Effector memory CD4-positive, alpha-beta T cell (primary cell): Measurements from ENCODE around the gene FANCD2.
"Not testable (repeated sequence)": the region's sequence is repeated elsewhere in the genome, so short reads cannot be mapped to it uniquely, and the experiment has no call there.

Source experiments
- DNase-seq, 3 donors: peaks; one replicate each; pipeline ENCODE4 v3.0.0-alpha.2; 2020
- H3K27ac ChIP-seq: 2 replicates; pipeline ENCODE4 v1.7.0; 2013; ENCODE audit warnings: mild to moderate bottlenecking, low read length, moderate library complexity; ENCODE audit not compliant: insufficient read depth, poor library complexity, severe bottlenecking
- H3K27me3 ChIP-seq: replicated peaks from 2 replicates; pipeline ENCODE4 v1.7.0; 2013; ENCODE audit warnings: mild to moderate bottlenecking, low read length; ENCODE audit not compliant: insufficient read depth, control insufficient read depth, poor library complexity, severe bottlenecking
- H3K36me3 ChIP-seq: 2 replicates; pipeline ENCODE4 v1.7.0; 2013; ENCODE audit warnings: mild to moderate bottlenecking, low read length, moderate library complexity; ENCODE audit not compliant: control insufficient read depth, insufficient read depth
- H3K4me1 ChIP-seq: 2 replicates; pipeline ENCODE4 v1.7.0; 2013; ENCODE audit warnings: low read length, mild to moderate bottlenecking; ENCODE audit not compliant: control insufficient read depth, insufficient read depth, poor library complexity, severe bottlenecking
- H3K4me3 ChIP-seq: 2 replicates; pipeline ENCODE4 v1.7.0; 2013; ENCODE audit warnings: low read length, low read depth, mild to moderate bottlenecking; ENCODE audit not compliant: insufficient read depth, poor library complexity, severe bottlenecking
- H3K9me3 ChIP-seq: 2 replicates; pipeline ENCODE4 v1.7.0; 2013; ENCODE audit warnings: mild to moderate bottlenecking, low read length, moderate library complexity; ENCODE audit not compliant: control insufficient read depth

FANCD2 gene

DNA sequence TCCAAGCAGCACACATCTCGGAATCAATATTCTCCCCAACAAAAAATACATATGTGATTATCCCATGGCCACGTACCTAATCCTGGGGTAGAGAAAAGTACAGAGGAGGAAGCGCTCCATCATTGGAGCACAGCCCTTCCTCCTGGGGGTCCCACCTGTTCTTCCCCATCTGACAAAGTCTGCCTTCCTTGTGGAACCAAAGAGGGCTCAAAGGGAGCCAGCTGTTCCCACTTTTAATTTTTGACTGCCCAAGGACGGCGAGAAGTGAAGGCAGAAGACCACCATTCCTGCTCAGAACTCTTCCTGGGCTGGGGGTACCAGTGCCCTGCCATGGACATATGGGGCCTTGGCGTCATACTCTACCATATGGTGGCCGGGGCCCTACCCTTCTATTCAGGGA, 14.1 kb upstream of the FANCD2 start:
- Histone ChIP-seq H3K4me3 (no peak overlapping the region), H3K9me3 (no peaks in the 10 kb centered on the region), H3K4me1 (peaks cover 16% of the 10 kb centered on the region), H3K36me3 (no peaks in the 10 kb centered on the region), H3K27me3 (no peaks in the 10 kb centered on the region), H3K27ac (no peak overlapping the region)
- DNase-seq: no peak

DNA sequence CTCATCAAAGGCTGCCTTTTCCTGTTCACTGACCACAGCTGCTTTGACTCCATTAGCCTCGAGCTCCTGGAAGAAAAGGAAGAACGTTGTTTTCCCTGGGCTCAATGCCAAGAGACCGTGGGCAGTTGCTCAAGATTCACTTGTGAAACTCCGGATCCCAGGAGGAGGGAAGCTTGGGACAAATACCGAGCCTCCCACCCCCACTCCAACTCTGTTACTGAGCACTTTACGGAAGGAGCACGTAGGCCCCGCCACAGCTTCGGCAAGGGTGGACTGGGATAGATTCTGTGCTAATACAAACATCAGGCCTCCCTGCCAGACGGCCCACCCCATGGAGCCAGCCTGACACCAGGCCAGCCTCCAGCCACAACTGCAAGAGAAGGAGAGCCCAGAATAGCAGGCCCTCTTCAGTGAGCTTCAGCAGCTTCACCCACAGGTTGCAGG, 10.8 kb upstream of the FANCD2 start:
- H3K4me3 ChIP-seq: no peak overlapping the region
- H3K9me3 ChIP-seq: no peaks in the 10 kb centered on the region
- H3K4me1 ChIP-seq: peaks cover 9% of the 10 kb centered on the region
- no peak overlapping the region for H3K27ac ChIP-seq
- no peaks in the 10 kb centered on the region for H3K27me3 ChIP-seq
- DNase-seq: no peak
- peaks cover 9% of the 10 kb centered on the region for H3K36me3 ChIP-seq

DNA sequence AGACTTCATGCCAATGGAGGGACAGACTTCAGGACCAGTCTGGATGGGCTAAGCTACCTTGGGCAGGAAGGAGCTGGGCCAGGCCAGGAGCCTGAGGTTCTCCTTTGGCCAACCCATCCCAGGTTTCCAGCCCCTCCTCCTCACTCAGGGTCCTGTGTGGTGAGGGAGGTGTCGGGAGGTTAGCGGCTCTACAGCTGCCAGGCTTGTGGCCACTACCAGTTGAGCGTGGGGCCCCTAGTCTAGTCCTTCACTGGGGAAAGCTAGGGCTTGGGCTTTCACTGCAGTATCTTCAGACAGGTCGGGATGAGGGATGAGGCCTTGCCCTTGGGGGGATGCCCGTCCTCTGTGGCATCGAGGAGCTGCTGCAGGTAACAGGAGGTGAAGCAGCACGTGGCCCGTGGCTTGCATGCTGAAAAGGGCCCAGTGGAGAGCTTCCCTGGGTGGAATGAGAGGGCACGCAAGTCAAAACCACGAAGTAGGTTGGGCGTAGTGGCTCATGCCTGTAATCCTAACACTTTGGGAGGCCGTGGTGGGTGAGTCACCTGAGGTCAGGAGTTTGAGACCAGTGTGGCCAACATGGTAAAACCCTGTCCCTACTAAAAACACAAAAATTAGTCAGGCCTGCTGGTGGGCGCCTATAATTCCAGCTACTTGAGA, 8.5 kb upstream of the FANCD2 start:
- Histone ChIP-seq H3K36me3 (peaks cover 31% of the 10 kb centered on the region), H3K4me1 (no peaks in the 10 kb centered on the region), H3K4me3 (no peak overlapping the region), H3K27ac (no peak overlapping the region), H3K27me3 (no peaks in the 10 kb centered on the region), H3K9me3 (no peaks in the 10 kb centered on the region)
- DNase-seq: no peak

DNA sequence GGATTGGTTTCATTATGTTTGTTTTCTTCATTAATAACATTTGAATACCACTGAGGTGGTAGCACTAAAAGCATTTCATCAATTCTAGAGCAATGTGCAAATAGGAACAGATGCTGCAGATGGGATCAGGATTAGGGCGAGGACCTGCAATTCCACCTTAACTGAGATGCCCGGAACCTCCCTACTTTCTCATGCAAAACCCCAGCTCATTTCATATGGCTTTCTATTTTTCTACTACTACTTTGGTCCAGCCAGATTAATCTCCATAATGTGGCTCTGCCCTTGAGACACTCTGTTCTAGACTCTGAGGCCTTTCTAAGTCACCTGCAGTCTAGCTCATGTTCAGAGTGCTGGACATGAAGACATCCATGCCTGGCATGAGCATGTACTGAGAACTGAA, 7.4 kb upstream of the FANCD2 start:
- not testable (repeated sequence) for DNase-seq, H3K4me1 ChIP-seq, H3K9me3 ChIP-seq, H3K4me3 ChIP-seq, H3K27me3 ChIP-seq, H3K27ac ChIP-seq
- H3K36me3 ChIP-seq: peaks cover 41% of the 10 kb centered on the region

DNA sequence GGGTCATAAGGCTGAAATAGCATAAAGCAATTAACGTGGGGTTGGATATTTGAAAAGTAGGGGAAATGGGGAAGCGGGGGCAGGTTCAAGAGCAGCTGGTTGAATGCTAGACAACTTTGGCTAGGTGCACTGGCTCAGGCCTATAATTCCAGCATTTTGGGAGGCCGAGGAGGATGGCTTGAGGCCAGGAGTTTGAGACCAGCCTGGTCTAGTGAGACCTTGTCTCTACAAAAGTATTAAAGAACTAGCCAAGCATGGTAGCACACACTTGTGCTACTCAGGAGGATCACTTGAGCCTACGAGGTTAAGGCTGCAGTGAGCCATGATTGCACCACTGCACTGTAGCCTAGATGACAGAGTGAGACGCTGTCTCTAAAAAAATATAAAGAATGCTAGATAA, 6.9 kb upstream of the FANCD2 start:
- Histone ChIP-seq H3K4me1 (no peaks in the 10 kb centered on the region), H3K36me3 (peaks cover 41% of the 10 kb centered on the region), H3K27ac (no peak overlapping the region), H3K27me3 (no peaks in the 10 kb centered on the region), H3K9me3 (no peaks in the 10 kb centered on the region), H3K4me3 (no peak overlapping the region)
- no peak for DNase-seq

DNA sequence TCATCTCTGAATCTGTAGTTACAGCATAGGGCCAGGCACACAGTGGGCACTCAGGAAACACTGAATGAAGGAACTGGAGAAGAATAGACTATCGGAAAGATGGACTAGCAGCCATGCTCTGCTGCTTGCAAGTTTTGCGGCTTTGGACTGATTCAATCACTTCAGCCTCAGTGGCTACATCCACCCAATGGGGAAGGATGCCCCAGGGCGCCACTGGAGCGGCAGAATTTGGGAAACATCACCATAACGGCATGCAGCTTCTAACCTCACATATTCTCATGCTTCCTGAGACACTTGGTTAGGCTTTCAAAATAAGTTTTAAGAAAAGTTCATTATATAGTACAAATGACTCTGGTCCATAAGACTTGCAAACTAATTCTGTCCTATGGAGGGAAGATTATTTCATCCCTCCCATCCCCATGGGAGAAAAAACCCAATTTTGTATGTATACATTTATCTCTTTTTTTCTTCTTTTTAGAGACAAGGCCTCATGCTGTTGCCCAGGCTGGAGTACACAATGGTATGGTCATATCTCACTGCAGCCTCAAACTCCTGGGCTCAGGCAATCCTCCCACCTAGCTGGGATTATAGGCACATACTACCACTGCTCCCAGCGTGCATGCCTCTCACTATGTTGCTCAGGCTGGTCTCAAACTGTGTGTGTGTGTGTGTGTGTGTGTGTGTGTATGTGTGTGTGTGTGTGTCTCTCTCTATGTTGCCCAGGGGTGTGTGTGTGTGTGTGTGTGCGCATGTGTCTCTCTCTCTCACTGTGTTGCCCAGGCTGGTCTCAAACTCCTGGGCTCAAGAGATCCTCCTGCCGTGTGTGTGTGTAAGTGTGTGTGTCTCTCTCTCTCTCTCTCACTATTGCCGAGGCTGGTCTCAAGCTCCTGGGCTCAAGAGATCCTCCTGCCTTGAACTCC, 4.1 kb upstream of the FANCD2 start:
- Histone ChIP-seq H3K9me3 (no peaks in the 10 kb centered on the region), H3K36me3 (peaks cover 41% of the 10 kb centered on the region), H3K27me3 (no peaks in the 10 kb centered on the region), H3K27ac (no peak overlapping the region), H3K4me3 (no peak overlapping the region), H3K4me1 (peaks cover 13% of the 10 kb centered on the region)
- DNase-seq: no peak

DNA sequence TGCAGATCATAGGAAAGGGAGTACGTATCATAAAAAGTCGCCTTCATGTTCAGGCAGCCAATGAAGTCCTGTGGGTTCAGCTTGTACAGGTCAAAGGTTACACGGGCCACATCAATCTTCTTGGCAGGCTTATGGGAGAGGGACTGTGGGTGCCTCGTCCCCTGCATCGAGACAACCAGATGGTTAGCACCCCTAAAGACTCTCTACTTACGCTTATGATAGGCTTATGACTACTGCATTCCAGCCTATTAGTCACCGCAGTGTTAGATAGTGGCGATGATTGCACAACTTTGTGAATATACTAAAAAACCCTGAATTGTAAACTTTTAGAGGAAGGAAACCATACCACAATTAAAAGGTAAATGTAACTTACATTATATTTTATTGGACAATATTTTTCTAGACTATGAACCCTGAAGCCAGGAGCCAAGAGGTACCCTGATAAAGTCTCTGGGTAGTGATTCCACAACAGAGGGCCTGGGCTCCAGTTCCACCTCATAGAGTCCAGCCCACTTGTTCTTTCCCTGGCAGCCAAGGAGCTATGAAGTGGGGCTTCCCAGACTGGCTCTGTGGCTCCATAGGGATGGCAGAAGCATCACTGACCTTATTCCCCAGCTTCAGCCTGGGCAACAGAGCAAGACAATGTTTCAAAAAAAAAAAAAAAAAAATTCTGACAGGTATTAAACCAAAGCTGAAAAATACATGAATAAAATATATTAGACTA, 2.5 kb upstream of the FANCD2 start:
- no peak for DNase-seq

DNA sequence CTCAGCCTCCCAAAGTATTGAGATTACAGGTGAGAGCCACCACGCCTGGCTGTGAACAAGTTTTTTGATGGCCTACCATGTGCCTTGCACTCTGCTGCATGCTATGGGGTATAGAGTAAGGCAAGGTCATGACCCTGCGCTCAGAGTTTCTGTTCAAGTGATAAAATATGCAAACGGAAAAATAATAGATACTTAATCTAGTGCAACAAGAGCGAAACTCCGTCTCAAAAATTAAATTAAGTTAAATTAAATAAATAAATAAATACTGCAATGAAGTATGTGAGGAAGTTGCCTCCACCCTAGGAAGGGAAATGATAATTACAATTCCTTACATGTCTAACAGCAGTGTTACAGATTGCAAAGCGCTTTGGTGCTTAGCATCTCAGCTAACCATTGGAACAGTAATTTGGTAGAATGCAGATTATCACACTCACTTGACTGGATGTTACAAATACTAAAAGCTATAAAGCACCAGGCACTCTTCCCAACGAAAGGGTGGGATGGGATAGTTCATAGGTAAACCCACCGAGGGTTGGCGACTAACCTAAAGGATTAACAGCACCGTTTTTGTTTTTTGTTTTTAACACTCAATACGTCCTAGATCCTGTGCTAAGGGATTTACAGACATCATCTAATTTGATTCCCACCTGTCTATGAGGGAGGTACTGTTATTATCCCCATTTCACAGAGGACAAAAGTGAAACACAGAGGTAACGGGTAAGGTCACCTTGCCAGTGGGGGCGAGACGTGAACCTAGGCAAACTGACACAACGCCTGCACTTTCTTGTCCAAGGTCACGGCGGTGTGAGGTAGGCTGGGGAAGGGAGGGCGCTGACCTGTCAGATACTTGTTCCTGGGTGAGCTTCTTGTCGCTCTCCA, 793 bp upstream of the FANCD2 start:
- Histone ChIP-seq H3K4me3 (peak overlapping the region; percentile 86), H3K27me3 (no peaks in the 10 kb centered on the region), H3K27ac (peak overlapping the region; percentile 82), H3K4me1 (peaks cover 13% of the 10 kb centered on the region), H3K9me3 (no peaks in the 10 kb centered on the region), H3K36me3 (peaks cover 32% of the 10 kb centered on the region)
- no peak for DNase-seq

More for the DNA sequence above, 2.5 kb upstream of the FANCD2 start:
- Histone ChIP-seq H3K27me3 (no peaks in the 10 kb centered on the region), H3K9me3 (no peaks in the 10 kb centered on the region), H3K4me1 (peaks cover 13% of the 10 kb centered on the region), H3K4me3 (no peak overlapping the region), H3K36me3 (peaks cover 41% of the 10 kb centered on the region), H3K27ac (no peak overlapping the region)

DNA sequence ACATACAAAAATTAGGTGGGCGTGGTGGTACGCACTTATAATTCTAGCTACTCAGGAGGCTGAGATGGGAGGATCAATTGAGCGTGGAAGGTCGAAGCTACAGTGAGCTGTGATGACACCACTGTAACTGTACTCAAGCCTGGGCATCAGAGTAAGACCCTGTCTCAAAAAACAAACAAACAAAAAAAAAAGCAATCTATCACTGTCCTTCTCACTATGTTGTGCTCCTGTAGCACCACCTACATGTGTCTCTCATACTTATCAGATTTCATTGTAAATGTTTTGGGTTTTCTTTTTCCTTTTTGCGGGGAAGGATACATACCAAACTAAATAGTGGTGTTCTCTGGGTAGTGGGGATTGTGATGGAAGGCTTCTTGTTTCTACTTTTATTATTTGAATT, 14.8 kb downstream of the FANCD2 start:
- no peaks in the 10 kb centered on the region for H3K9me3 ChIP-seq
- no peaks in the 10 kb centered on the region for H3K27me3 ChIP-seq
- DNase-seq: no peak
- peaks cover 15% of the 10 kb centered on the region for H3K36me3 ChIP-seq
- H3K4me3 ChIP-seq: no peak overlapping the region
- H3K27ac ChIP-seq: no peak overlapping the region
- no peaks in the 10 kb centered on the region for H3K4me1 ChIP-seq
